Effector memory CD4-positive, alpha-beta T cell (primary cell): ENCODE measurements around the gene MAGI3.

Experiments
- DNase-seq, 3 donors: peaks; one replicate each; pipeline ENCODE4 v3.0.0-alpha.2; 2020
- H3K27ac ChIP-seq: 2 replicates; pipeline ENCODE4 v1.7.0; 2013; ENCODE audit warnings: mild to moderate bottlenecking, low read length, moderate library complexity; ENCODE audit not compliant: insufficient read depth, poor library complexity, severe bottlenecking
- H3K27me3 ChIP-seq: replicated peaks from 2 replicates; pipeline ENCODE4 v1.7.0; 2013; ENCODE audit warnings: mild to moderate bottlenecking, low read length; ENCODE audit not compliant: insufficient read depth, control insufficient read depth, poor library complexity, severe bottlenecking
- H3K36me3 ChIP-seq: 2 replicates; pipeline ENCODE4 v1.7.0; 2013; ENCODE audit warnings: mild to moderate bottlenecking, low read length, moderate library complexity; ENCODE audit not compliant: control insufficient read depth, insufficient read depth
- H3K4me1 ChIP-seq: 2 replicates; pipeline ENCODE4 v1.7.0; 2013; ENCODE audit warnings: low read length, mild to moderate bottlenecking; ENCODE audit not compliant: control insufficient read depth, insufficient read depth, poor library complexity, severe bottlenecking
- H3K4me3 ChIP-seq: 2 replicates; pipeline ENCODE4 v1.7.0; 2013; ENCODE audit warnings: low read length, low read depth, mild to moderate bottlenecking; ENCODE audit not compliant: insufficient read depth, poor library complexity, severe bottlenecking
- H3K9me3 ChIP-seq: 2 replicates; pipeline ENCODE4 v1.7.0; 2013; ENCODE audit warnings: mild to moderate bottlenecking, low read length, moderate library complexity; ENCODE audit not compliant: control insufficient read depth

MAGI3 gene

DNA sequence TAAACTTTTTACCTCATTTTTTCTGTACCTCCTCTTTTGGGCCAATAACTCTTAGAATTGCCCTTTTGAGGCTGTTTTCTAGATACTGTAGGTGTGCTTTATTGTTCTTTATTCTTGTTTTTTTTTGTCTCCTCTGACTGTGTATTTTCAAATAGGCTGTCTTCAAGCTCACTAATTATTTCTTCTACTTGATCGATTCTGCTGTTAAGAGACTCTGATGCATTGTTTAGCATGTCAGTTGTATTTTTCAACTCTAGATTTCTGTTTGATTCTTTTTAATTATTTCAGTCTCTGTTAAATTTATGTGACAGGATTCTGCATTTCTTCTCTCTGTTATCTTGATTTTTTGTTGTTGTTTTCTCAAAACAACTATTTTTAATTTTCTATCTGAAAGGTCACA is 238.7 kb downstream of the MAGI3 start:
- Histone ChIP-seq H3K4me1 (no peaks in the 10 kb centered on the region), H3K27ac (no peak overlapping the region), H3K27me3 (no peaks in the 10 kb centered on the region), H3K4me3 (no peak overlapping the region), H3K36me3 (no peaks in the 10 kb centered on the region), H3K9me3 (peaks cover 7% of the 10 kb centered on the region)
- no peak for DNase-seq

DNA sequence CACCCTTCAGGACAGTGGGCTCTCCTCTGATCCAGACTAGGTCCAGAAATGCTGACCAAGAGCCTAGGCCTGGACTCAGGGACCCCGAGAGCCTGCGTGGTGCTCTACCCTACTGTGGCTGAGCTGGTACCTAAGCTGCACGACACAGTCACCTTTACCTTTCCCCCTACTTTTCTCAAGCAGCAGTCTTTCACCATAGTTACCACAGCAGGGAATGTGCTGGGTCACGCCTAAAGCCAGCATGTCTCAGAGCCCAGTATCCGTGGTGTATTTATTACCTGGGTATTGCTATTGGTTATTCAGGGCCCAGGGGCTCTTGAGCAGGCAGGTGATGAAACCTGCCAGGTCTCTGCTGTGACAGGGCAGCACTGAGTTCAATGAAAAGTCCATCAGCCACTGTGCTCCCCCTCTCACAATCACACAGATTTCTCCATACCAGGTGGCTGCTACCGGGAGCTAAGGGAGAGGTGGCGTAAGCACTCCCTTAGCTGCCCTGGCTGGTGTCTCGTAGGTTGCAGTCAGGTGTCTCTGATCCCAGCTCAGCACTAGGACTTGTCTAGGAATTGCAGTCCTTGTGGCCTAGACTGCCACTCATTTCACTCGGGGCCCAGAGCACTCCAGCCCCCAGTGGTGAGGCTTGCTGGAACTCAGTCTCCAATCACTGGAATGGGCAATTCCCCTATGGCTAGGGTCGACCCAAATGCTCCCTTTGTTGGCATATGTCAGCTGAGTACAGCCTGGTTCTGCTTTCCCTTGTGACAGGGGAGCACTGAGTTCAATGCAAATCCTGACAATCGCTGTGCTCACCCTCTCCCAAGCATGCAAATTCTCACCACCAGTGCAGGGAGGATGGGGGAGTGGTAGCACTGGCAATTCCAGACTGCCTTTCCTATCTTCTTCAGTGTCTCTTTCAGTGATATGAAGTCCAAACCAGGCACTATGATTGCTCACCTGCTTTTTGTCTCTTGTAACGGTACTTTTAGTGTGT is 240.3 kb downstream of the MAGI3 start:
- Histone ChIP-seq H3K9me3 (peaks cover 6% of the 10 kb centered on the region), H3K27ac (no peak overlapping the region), H3K27me3 (no peaks in the 10 kb centered on the region), H3K4me1 (no peaks in the 10 kb centered on the region), H3K36me3 (no peaks in the 10 kb centered on the region), H3K4me3 (no peak overlapping the region)
- DNase-seq, result no peak

GRCh38 chr1:113641396-113641795 is 251.1 kb downstream of the MAGI3 start:
- H3K27me3 ChIP-seq, result no peaks in the 10 kb centered on the region
- DNase-seq, result no peak
- H3K36me3 ChIP-seq, result no peaks in the 10 kb centered on the region
- H3K4me3 ChIP-seq, result no peak overlapping the region
- H3K27ac ChIP-seq, result no peak overlapping the region
- no peaks in the 10 kb centered on the region for H3K9me3 ChIP-seq
- H3K4me1 ChIP-seq, result no peaks in the 10 kb centered on the region

DNA sequence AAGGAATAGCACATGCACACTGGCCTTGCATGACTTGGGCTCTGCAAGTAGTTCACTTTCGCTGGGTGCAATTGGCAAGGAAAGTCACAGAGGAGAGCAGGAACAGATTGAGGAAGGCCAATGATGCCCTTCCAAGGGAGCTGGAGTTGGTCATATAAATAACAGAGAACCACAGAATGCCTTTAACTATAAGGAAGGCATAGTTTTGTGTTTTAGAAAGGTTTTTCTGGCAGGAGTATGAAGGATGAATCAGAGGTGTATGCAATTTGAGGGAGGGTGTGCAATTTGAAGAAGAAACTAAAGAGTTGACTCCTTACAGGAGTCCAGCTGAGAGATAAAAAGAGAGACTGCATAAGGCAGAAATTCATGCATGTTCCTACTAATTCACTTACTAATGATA is 256.8 kb downstream of the MAGI3 start:
- Histone ChIP-seq H3K36me3 (no peaks in the 10 kb centered on the region), H3K9me3 (no peaks in the 10 kb centered on the region), H3K27ac (no peak overlapping the region), H3K4me3 (no peak overlapping the region), H3K4me1 (no peaks in the 10 kb centered on the region), H3K27me3 (no peaks in the 10 kb centered on the region)
- DNase-seq, result no peak

DNA sequence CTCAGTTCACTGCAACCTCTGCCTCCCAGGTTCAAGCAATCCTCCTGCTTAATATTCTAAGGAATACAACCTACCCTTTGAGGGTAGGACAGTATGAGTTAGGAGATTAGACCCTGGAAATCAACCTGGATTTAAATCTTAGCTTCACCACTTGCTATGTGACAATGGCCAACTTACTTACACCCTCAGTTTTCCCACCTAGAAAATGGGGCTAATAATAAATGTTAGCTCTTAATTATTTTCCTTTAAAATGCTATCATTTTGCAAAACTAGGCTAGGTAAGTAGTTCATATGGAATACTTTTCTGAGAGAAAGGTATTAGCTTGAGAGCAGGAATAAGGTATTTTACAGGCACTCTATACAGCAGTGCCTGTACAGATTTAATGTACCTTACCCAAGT is 258.2 kb downstream of the MAGI3 start:
- DNase-seq, result no peak
- no peak overlapping the region for H3K4me3 ChIP-seq
- no peak overlapping the region for H3K27ac ChIP-seq
- no peaks in the 10 kb centered on the region for H3K9me3 ChIP-seq
- no peaks in the 10 kb centered on the region for H3K27me3 ChIP-seq
- no peaks in the 10 kb centered on the region for H3K36me3 ChIP-seq
- H3K4me1 ChIP-seq, result no peaks in the 10 kb centered on the region

DNA sequence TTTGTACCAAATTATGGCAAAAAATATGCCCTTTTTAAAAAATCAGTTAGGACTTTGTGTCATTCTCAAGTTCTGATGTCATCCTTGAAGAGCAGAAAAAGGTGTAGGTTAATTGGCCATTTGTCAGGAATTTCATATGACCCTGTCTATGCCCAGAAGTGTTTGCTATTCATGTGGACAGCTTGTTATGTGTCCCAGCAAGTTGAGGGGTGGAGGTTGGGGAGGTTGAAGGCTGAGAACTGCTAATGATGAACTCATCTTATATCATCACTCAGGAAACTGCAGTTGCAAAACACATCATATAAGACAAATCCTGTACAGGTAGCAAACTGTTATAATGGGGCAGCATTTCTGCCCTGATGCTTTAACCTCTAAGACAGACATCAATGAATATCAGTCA is 262.5 kb downstream of the MAGI3 start:
- no peak for DNase-seq
- Histone ChIP-seq H3K36me3 (no peaks in the 10 kb centered on the region), H3K9me3 (no peaks in the 10 kb centered on the region), H3K4me3 (no peak overlapping the region), H3K27ac (no peak overlapping the region), H3K4me1 (no peaks in the 10 kb centered on the region), H3K27me3 (no peaks in the 10 kb centered on the region)

GRCh38 chr1:113653741-113654140 is 263.4 kb downstream of the MAGI3 start:
- no peaks in the 10 kb centered on the region for H3K4me1 ChIP-seq
- no peak for DNase-seq
- no peaks in the 10 kb centered on the region for H3K36me3 ChIP-seq
- no peaks in the 10 kb centered on the region for H3K9me3 ChIP-seq
- no peak overlapping the region for H3K27ac ChIP-seq
- H3K27me3 ChIP-seq, result no peaks in the 10 kb centered on the region
- no peak overlapping the region for H3K4me3 ChIP-seq

GRCh38 chr1:113654883-113655282 is 264.6 kb downstream of the MAGI3 start:
- Histone ChIP-seq H3K27ac (no peak overlapping the region), H3K4me3 (no peak overlapping the region), H3K4me1 (no peaks in the 10 kb centered on the region), H3K27me3 (no peaks in the 10 kb centered on the region), H3K36me3 (no peaks in the 10 kb centered on the region), H3K9me3 (no peaks in the 10 kb centered on the region)
- DNase-seq, result no peak

DNA sequence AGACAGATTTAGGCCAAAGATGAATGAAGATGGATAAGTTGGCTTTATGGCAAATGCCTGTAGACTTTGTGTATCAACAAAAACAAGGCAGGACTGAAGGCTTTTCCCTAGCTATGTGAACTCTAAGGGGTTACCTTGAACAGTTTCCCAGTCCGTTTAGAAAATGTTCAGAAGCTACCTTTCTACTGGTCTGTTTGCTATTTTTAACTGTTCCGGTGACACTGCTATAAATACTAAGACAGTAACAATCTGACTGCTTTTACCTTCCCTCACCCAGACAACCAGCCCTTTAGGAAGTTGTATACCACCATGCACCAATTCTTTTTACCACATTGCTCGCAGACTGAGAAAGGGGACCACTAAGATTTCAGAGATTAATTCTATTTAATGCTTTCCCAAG is 266.8 kb downstream of the MAGI3 start:
- Histone ChIP-seq H3K27me3 (no peaks in the 10 kb centered on the region), H3K36me3 (no peaks in the 10 kb centered on the region), H3K27ac (no peak overlapping the region), H3K9me3 (no peaks in the 10 kb centered on the region), H3K4me1 (no peaks in the 10 kb centered on the region), H3K4me3 (no peak overlapping the region)
- DNase-seq, result no peak

DNA sequence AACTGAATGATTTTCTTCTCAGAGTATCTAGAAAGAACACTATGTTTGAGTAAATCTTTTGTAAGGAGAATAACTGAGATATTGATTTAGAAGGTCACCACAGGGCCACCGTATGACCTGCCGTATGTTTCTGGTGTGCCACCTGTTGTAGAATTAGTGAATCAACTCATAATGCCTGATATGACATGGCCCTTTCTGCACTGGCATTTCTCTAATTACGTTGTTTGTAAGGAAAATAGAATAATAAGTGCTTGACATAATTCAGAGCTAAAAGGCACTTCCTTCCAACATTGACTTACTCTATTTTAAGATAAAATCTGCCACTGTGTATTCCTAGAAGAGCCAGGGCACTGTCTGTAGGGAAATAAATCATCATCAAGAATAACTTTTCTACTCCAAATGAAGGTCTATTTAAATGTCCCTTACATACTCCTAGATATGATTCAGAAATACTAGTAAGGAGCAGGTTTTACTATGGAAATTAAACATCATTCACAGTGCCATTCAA is 267.3 kb downstream of the MAGI3 start:
- no peaks in the 10 kb centered on the region for H3K9me3 ChIP-seq
- H3K27me3 ChIP-seq, result no peaks in the 10 kb centered on the region
- DNase-seq, result no peak
- H3K36me3 ChIP-seq, result no peaks in the 10 kb centered on the region
- no peak overlapping the region for H3K4me3 ChIP-seq
- H3K27ac ChIP-seq, result no peak overlapping the region
- no peaks in the 10 kb centered on the region for H3K4me1 ChIP-seq
